Kidney (tissue), 14 donors: Measurements from ENCODE around the gene KPNA1. TPM values are rescaled to one million over a fixed set of nuclear protein-coding genes. Genes with fewer than 3 reads are reported as not detected.

Experiments
- DNase-seq, 5 donors: peaks; one replicate each; pipeline ENCODE4 v3.0.0-alpha.2; 2013 to 2020
- FAIRE-seq: peaks from 2 replicates; lab custom pipeline; 2012; peaks lifted over from hg19 to GRCh38; lab: Jason Lieb, UNC
- H3K27ac ChIP-seq, 2 donors: one replicate each; pipeline ENCODE4 v1.7.0; 2013; ENCODE audit warnings: low read depth in 2 of 2, low read length in 2 of 2, inconsistent platforms in 1 of 2
- H3K27me3 ChIP-seq: one replicate; pipeline ENCODE4 v1.7.1; 2013; ENCODE audit warnings: low read length, inconsistent platforms; ENCODE audit not compliant: control insufficient read depth, insufficient read depth
- H3K36me3 ChIP-seq, 3 donors: one replicate each; pipeline versions ENCODE4 v1.7.0 to v1.7.1; 2013; ENCODE audit warnings: low read length in 3 of 3, control low read depth in 1 of 3, inconsistent platforms in 1 of 3; ENCODE audit not compliant: insufficient read depth in 3 of 3, control insufficient read depth in 2 of 3
- H3K4me1 ChIP-seq, 3 donors: one replicate each; pipeline versions ENCODE4 v1.7.0 to v1.7.1; 2013; ENCODE audit warnings: low read length in 3 of 3, inconsistent platforms in 1 of 3, low read depth in 1 of 3; ENCODE audit not compliant: control insufficient read depth in 2 of 3, insufficient read depth in 2 of 3
- H3K4me3 ChIP-seq, 3 donors: one replicate each; pipeline versions ENCODE4 v1.7.0 to v1.8.1; 2013; ENCODE audit warnings: low read length in 3 of 3, control low read depth in 1 of 3, inconsistent platforms in 1 of 3
- H3K9ac ChIP-seq, 3 donors: one replicate each; pipeline versions ENCODE4 v1.7.0 to v1.7.1; 2013; ENCODE audit warnings: low read length in 3 of 3, control low read depth in 1 of 3, inconsistent platforms in 1 of 3
- H3K9me3 ChIP-seq, 3 donors: one replicate each; pipeline versions ENCODE4 v1.7.0 to v1.7.1; 2013; ENCODE audit warnings: low read length in 3 of 3, control low read depth in 1 of 3, inconsistent platforms in 1 of 3; ENCODE audit not compliant: control insufficient read depth in 2 of 3, insufficient read depth in 1 of 3
- intact Hi-C: fragments of 100-400 bp; cut with DNase I; formaldehyde crosslinking; loops from one replicate; pipeline ENCODE4 v1.11.1; 2022
- polyA plus RNA-seq: library from polyadenylated mRNA; stranded (reverse); fragments of 350-450 nt; fragmentation: Illumina TruSeq; extraction: RNeasy Lipid Tissue Mini Kit (QIAGEN cat#74804); gene quantifications from one replicate; pipeline ENCODE4 v1.2.3, GENCODE V29; 2014; ENCODE audit warnings: low read depth, low replicate concordance; ENCODE audit not compliant: insufficient read depth
- total RNA-seq: library from RNA; stranded (reverse); fragmentation: NEBNext Ultra II Directional; extraction: Animal tissue kit (Norgen Biotek cat#: 25700); gene quantifications from one replicate; pipeline ENCODE4 v1.2.1, GENCODE V29; 2021
- TF ChIP-seq, protein P1 (sequence below): IDR thresholded peaks from 3 replicates; pipeline ENCODE4 v1.5.1; 2012; ENCODE audit warnings: mild to moderate bottlenecking, moderate library complexity, borderline replicate concordance; ENCODE audit not compliant: insufficient read depth; ENCODE audit errors: extremely low read depth
- donor health status: control.
- donor health status: control.
- donor health status: control.
- donor health status: control.
- donor health status: control.
- donor health status: DM: yes; HTN: yes; CAD: no.
- donor health status: Normal renal cell carcinoma (clear cell type).

Gene KPNA1
- total and polyA plus RNA-seq, 2 donors from 2014 or later, result 16.8 to 64.5 TPM

DNA sequence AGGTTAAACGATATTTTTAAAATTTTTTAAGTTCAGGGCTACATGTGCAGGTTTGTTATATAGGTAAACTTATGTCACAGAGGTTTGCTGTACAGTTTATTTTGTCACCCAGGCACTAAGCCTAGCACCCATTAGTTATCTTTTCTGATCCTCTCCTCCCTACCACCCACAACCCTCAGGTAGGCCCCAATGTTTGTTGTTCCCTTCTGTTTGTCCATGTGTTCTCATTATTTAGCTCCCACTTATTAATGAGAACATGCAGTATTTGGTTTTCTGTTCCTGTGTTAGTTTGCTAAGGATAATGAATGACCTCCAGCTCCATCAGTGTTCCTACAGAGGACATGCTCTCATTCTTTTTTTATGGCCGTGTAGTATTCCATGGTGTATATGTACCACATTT lies 115.8 kb downstream of the KPNA1 start:
- FAIRE-seq, result no peak

DNA sequence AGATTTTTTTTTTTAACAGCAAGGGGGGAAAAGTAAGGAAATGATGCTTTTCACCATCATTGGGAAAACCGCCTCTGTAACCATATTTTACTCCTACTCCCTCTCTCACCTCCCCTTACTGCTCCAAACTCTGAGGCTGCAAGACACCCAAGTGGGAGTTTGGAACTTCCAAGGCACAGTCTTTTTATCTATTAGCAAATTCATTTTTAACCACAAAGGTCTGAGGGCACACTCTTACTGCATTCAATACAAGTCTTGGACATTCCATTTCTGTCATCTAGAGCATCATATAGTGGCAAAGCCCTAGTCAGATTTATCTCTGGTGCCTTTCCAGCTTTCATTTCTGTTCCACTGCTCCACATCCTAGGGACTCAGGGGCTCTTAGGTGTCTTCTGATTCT lies 117.5 kb downstream of the KPNA1 start:
- no peaks in the 10 kb centered on the region for H3K4me1 ChIP-seq
- no peak overlapping the region for H3K4me3 ChIP-seq
- DNase-seq, result no peak
- H3K27me3 ChIP-seq, result no peaks in the 10 kb centered on the region
- intact Hi-C loops, result loop anchor here (10.0 kb wide), 1 partner anchor 288 kb away; the partner anchor contains the start of gene PARP14
- no peak overlapping the region for H3K9ac ChIP-seq
- no peaks in the 10 kb centered on the region for H3K9me3 ChIP-seq
- TF ChIP-seq, protein P1, sequence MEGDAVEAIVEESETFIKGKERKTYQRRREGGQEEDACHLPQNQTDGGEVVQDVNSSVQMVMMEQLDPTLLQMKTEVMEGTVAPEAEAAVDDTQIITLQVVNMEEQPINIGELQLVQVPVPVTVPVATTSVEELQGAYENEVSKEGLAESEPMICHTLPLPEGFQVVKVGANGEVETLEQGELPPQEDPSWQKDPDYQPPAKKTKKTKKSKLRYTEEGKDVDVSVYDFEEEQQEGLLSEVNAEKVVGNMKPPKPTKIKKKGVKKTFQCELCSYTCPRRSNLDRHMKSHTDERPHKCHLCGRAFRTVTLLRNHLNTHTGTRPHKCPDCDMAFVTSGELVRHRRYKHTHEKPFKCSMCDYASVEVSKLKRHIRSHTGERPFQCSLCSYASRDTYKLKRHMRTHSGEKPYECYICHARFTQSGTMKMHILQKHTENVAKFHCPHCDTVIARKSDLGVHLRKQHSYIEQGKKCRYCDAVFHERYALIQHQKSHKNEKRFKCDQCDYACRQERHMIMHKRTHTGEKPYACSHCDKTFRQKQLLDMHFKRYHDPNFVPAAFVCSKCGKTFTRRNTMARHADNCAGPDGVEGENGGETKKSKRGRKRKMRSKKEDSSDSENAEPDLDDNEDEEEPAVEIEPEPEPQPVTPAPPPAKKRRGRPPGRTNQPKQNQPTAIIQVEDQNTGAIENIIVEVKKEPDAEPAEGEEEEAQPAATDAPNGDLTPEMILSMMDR, result no peak
- H3K27ac ChIP-seq, result no peak overlapping the region
- FAIRE-seq, result no peak
- peaks cover 0 to 4% (median 2%) of the 10 kb centered on the region in 3 donors for H3K36me3 ChIP-seq

More for the DNA sequence above, 115.8 kb downstream of the KPNA1 start:
- no peak overlapping the region for H3K27ac ChIP-seq
- no peak overlapping the region for H3K4me3 ChIP-seq
- H3K9ac ChIP-seq, result no peak overlapping the region
- TF ChIP-seq, protein P1, result no peak
- peaks cover 0 to 17% (median 8%) of the 10 kb centered on the region in 3 donors for H3K36me3 ChIP-seq
- no peak for DNase-seq
- H3K27me3 ChIP-seq, result no peaks in the 10 kb centered on the region
- no peaks in the 10 kb centered on the region for H3K9me3 ChIP-seq
- no peaks in the 10 kb centered on the region for H3K4me1 ChIP-seq
- intact Hi-C loops, result loop anchor here (10.0 kb wide), 1 partner anchor 286 kb away; the partner anchor contains the start of gene PARP14

DNA sequence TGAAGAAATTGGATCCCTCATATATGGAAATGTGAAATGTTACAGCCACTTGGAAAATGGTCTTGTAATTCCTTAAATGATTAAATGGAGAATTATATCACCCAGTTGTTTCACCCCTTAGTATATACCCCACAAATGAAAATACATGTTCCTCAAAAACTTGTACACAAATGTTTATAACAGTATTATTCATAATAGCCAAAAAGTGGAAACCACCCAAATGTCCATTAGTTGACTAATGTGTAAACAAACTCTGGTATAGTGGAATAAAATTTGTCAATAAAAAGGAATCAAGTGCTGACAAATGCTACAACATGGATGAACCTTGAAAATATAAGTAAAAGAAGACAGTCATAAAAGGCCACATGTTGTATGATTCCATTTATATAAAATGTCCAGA lies 118.2 kb downstream of the KPNA1 start:
- no peak overlapping the region for H3K27ac ChIP-seq
- no peak overlapping the region for H3K4me3 ChIP-seq
- FAIRE-seq (no peak), DNase-seq (no peak)
- no peak overlapping the region for H3K9ac ChIP-seq
- no peaks in the 10 kb centered on the region for H3K4me1 ChIP-seq
- peaks cover 0 to 4% (median 2%) of the 10 kb centered on the region in 3 donors for H3K36me3 ChIP-seq
- TF ChIP-seq, protein P1, result no peak
- intact Hi-C loops, result loop anchor here (10.0 kb wide), 1 partner anchor 288 kb away; the partner anchor contains the start of gene PARP14
- no peaks in the 10 kb centered on the region for H3K27me3 ChIP-seq
- no peaks in the 10 kb centered on the region for H3K9me3 ChIP-seq
